Right ventricle myocardium inferior (tissue), 1 donor: ENCODE measurements around the gene ANTXR1. TPM values are rescaled to one million over a fixed set of nuclear protein-coding genes. Genes with fewer than 3 reads are reported as not detected.
A peak's percentile ranks its signal among the peaks of the same experiment; 100 is the strongest.

ENCODE experiments used
- ATAC-seq: fragments of 200-7000 bp; cut with Tn5 transposase; one replicate; pipeline ENCODE4 v1.9.1; 2020; ENCODE audit warnings: mild to moderate bottlenecking, moderate library complexity
- DNase-seq: peaks from one replicate; pipeline ENCODE4 v3.0.0; 2021; ENCODE audit errors: missing footprints
- intact Hi-C: fragments of 100-400 bp; cut with DNase I; formaldehyde crosslinking; loops from one replicate; pipeline ENCODE4 v1.11.0; 2022
- total RNA-seq: library from RNA; stranded (reverse); fragmentation: NEBNext Ultra II Directional; extraction: Animal tissue kit (Norgen Biotek cat#: 25700); gene quantifications from one replicate; pipeline ENCODE4 v1.2.1, GENCODE V29; 2021
- donor health status: DM: no; HTN: yes; CAD: no; lungs with severe emphysema.

Gene ANTXR1
- total RNA-seq, 1 donor from 2014 or later = 31.9 TPM

GRCh38 chr2:69111076-69111475, 98.1 kb downstream of the ANTXR1 start:
- intact Hi-C loops = no loop called here
- DNase-seq (no peak), ATAC-seq (no peak)

GRCh38 chr2:69113627-69114026, 100.6 kb downstream of the ANTXR1 start:
- ATAC-seq (no peak), DNase-seq (no peak)
- intact Hi-C loops = no loop called here

GRCh38 chr2:69114534-69114933, 101.6 kb downstream of the ANTXR1 start:
- DNase-seq (no peak), ATAC-seq (no peak)
- intact Hi-C loops = no loop called here

GRCh38 chr2:69116438-69116837, 103.5 kb downstream of the ANTXR1 start:
- peak; percentile 70 for ATAC-seq
- DNase-seq = no peak
- intact Hi-C loops = no loop called here

GRCh38 chr2:69118609-69119008, 105.6 kb downstream of the ANTXR1 start:
- intact Hi-C loops = no loop called here
- DNase-seq (no peak), ATAC-seq (no peak)

- ATAC-seq (peak; percentile 27), DNase-seq (no peak)
- intact Hi-C loops = no loop called here
Measured at GRCh38 chr2:69119104-69119894, 106.3 kb downstream of the ANTXR1 start.

GRCh38 chr2:69122271-69122670, 109.3 kb downstream of the ANTXR1 start:
- no peak for DNase-seq
- no peak for ATAC-seq
- intact Hi-C loops = no loop called here

GRCh38 chr2:69123182-69123581, 110.2 kb downstream of the ANTXR1 start:
- peak; percentile 66 for ATAC-seq
- intact Hi-C loops = no loop called here
- DNase-seq = no peak

- peak; percentile 30 for ATAC-seq
Measured at GRCh38 chr2:69124343-69124742, 111.4 kb downstream of the ANTXR1 start.

GRCh38 chr2:69125816-69126215, 112.8 kb downstream of the ANTXR1 start:
- intact Hi-C loops = no loop called here
- no peak for ATAC-seq
- DNase-seq = no peak

More at GRCh38 chr2:69124343-69124742, 111.4 kb downstream of the ANTXR1 start:
- no peak for DNase-seq
- intact Hi-C loops = no loop called here

GRCh38 chr2:69126341-69126740, 113.4 kb downstream of the ANTXR1 start:
- no peak for DNase-seq
- intact Hi-C loops = no loop called here
- no peak for ATAC-seq

GRCh38 chr2:69131452-69131851, 118.5 kb downstream of the ANTXR1 start:
- ATAC-seq = no peak
- intact Hi-C loops = no loop called here
- no peak for DNase-seq

- ATAC-seq (peak; percentile 31), DNase-seq (no peak)
- intact Hi-C loops = no loop called here
Measured at GRCh38 chr2:69131983-69132675, 119.2 kb downstream of the ANTXR1 start.

- intact Hi-C loops = no loop called here
- DNase-seq (no peak), ATAC-seq (no peak)
Measured at GRCh38 chr2:69132960-69133590, 120.1 kb downstream of the ANTXR1 start.

- ATAC-seq = no peak
- DNase-seq = no peak
- intact Hi-C loops = no loop called here
Measured at GRCh38 chr2:69133898-69134297, 120.9 kb downstream of the ANTXR1 start.

- DNase-seq (no peak), ATAC-seq (no peak)
- intact Hi-C loops = no loop called here
Measured at GRCh38 chr2:69134306-69134945, 121.4 kb downstream of the ANTXR1 start.

GRCh38 chr2:69138247-69138772, 125.3 kb downstream of the ANTXR1 start:
- intact Hi-C loops = no loop called here
- DNase-seq = no peak
- ATAC-seq = no peak

- ATAC-seq (peak; percentile 61), DNase-seq (no peak)
- intact Hi-C loops = no loop called here
Measured at GRCh38 chr2:69138793-69139459, 125.9 kb downstream of the ANTXR1 start.
